ENCODE results near the gene DPP6.

DNA sequence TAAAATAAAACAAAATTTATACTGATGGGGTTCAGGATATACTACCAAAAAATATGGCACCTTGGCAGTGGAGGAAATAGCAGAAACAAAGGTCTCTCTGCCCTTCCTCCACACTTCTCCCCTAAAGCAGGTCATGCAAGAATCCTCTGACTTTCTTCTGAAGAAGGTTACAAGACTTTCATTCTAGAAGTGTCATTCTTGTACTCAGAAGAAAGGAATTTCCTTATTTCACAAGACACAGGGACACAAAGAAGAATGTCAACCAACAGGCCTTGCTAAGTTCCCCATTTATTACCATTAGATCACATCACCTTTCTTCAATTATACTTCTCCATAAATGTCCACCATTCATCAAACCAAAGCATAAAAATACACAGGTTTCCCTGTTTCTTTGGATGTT, 480.6 kb downstream of the DPP6 start:
- TF ChIP-seq PKNOX1 (IDR thresholded peaks at IDR 0.05) = no peak
- TF ChIP-seq BHLHE40 (IDR thresholded peaks at IDR 0.05; ENCODE audit: borderline replicate concordance) = no peak
- no peak for TF ChIP-seq FOXK2 (IDR thresholded peaks at IDR 0.05)

All from HEK293T (cell line).